HG03097 (cell line): ENCODE results near the gene MALL.
"Not testable (repeated sequence)": the region's sequence is repeated elsewhere in the genome, so short reads cannot be mapped to it uniquely, and the experiment has no call there.

Experiments
- ATAC-seq: cut with Tn5 transposase; IDR thresholded peaks from one replicate; pipeline ENCODE4 v1.9.1; 2021; ENCODE audit not compliant: unreplicated experiment, low FRiP score

Gene MALL

DNA sequence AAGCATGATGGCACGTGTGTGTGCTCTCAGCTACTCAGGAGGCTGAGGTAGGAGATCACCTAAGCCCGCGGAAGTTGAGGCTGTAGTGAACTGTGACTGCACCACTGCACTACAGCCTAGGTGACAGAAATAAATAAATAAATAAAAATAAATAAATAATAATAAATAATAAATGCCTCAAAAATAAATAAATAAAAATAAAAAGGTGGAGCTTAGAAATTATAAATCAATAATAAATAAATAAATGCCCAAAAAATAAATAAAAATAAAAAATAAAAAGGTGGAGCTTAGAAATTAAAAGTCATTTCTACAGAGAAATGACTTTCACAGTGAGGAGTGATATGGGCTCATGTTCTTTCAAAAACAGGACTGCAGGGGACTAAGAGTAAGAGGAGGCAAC is 6.0 kb upstream of the MALL start:
- ATAC-seq = no peak

DNA sequence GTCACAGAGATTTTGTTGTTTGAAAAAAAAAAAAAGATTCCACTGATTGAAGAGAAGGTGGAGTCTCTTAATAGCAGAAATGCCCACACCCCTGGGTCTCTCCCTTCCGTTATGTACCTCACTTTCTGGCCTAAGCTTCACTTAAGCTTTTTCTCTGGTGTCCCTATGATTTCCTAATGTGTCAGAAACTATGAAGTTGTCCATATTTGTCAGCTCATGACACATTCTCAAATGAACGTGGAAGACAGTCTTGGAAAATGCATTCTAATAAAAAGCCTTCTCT is 5.4 kb upstream of the MALL start:
- no peak for ATAC-seq

DNA sequence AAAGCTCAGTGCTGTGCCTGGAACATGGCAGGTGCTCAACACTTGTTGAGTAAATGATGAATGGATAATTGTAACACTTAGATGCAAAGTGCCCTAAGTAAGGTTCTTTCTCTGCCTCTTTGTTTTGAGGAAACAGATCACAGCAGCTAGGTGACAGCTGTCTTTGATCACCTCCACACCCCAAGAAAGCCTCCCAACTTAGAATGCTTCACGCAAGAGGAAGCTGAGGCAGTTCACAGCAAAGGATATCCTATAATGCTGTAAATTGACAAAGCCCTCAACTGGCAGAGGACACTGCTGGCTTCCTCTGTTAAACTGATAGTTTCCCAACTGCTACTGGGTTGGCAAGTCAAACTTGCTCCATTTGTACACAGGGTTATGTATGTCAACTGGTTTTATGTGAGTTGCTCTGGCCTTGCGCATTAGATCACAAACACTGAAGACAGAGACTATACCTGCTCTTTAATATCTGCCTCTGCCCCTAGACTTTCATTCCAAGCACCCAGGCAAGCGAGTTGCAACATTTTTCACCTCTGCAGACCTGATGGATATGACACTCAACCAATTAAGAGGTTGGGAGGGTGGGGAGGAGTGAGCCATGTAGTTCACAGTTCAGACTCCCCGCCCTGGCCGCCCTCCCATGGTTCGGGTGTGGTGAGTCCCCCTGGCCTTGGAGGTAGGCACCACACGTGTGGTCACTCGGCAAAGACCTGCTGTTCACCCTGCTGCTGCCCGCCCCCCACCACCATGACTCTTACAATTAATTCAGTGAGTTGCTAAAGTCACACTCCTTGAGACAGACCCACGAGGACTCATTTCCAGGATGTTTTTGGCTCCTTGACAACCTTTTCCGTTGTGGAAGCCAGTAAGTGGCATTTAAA is 4.8 kb upstream of the MALL start:
- ATAC-seq = no peak

DNA sequence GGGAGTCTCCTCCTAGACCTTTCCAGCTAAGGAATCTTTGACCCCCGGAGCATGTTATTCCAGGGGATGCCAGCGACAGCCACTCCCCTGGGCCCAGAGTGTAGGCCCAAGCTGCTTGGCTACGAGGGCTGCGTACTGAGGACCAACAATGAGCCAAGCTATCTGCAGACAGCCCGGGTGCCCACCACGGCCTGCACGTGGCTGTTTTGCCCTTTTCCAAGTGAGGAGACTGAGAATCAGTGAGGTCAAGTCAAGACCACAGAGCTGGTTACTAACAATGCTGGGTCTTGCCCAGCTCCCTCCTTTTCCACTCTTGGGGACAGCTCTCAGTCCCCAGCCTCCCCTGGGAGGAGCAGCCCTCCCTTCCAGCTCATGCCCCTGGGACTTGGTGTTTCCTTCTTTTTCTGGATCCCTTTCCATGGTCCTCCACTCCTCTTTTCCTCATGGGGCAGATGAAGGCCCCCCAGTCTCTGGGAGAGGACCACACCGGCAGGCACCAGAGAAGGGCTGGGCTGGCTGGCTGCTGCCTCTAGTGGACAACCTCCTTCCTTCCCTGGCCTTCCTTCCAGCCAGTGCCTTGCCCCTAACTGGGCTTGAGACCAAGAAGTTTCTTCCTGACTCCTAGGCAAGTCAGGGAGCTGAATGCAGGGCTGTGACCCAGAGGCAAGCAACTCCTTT is 550 bp upstream of the MALL start:
- no peak for ATAC-seq

DNA sequence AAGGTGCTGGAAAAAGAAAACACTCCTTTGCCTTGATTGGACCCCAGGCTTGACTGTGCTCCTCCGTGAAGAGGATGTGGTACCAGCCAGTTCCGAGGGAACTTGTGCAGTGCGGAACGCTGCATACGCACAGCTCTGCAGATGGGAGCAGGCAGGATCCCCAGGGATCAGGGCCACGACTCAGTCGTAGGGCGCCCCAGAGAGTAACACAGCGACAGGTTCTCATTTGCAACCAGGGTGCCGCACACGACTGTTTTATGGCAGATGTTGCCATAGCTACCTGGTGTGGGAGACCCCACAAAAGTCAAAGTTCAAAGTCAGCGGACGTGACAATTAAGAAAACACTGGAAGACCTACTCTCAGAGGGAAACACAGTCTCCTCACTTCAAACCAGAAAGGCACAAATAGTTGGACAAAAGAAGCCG is 779 bp downstream of the MALL start:
- no peak for ATAC-seq

DNA sequence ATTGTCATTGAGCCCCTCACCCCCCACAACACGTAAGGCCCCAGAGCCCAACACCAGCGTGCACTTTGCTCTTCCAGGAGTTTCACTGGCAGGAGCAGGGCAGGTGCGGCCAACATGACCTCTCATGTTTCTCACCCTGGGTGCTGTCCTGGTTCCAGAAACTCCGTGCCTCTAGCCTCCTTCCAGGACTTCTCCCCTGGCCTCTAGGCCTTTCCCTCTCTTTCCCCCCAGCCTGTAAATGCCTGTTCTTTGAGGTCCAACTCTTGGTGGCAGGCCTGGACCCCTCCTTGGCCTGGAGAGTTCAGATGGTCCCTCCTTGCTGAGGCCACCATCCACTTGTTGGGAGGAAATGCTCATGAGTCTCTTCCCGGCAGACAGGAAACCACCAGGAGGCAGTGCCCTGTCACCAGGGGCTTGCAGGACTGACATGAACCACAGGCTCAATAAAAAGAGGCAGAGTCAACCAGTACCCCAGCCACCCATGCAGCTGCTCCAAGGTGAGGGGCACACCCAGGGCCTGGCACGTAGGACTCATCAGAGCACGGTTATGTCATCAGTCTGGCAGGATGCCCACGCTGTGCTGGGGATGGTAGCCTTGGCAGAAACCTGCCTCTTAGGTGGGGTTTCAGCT is 1.5 kb downstream of the MALL start:
- ATAC-seq = no peak

DNA sequence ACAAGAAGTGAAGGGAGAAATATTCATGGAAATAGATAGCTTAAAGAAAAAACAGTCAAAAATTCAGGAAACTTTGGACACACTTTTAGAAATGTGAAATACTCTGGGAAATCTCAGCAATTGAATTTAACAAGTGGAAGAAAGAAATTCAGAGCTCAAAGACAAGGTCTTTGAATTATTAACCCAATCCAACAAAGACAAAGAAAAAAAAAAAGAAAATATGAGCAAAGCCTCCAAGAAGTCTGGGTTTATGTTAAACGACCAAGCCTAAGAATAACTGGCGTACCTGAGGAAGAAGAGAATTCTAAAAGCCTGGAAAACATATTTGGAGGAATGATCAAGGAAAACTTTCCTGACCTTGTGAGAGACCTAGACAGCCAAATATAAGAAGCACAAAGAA is 7.3 kb downstream of the MALL start:
- ATAC-seq = not testable (repeated sequence)

DNA sequence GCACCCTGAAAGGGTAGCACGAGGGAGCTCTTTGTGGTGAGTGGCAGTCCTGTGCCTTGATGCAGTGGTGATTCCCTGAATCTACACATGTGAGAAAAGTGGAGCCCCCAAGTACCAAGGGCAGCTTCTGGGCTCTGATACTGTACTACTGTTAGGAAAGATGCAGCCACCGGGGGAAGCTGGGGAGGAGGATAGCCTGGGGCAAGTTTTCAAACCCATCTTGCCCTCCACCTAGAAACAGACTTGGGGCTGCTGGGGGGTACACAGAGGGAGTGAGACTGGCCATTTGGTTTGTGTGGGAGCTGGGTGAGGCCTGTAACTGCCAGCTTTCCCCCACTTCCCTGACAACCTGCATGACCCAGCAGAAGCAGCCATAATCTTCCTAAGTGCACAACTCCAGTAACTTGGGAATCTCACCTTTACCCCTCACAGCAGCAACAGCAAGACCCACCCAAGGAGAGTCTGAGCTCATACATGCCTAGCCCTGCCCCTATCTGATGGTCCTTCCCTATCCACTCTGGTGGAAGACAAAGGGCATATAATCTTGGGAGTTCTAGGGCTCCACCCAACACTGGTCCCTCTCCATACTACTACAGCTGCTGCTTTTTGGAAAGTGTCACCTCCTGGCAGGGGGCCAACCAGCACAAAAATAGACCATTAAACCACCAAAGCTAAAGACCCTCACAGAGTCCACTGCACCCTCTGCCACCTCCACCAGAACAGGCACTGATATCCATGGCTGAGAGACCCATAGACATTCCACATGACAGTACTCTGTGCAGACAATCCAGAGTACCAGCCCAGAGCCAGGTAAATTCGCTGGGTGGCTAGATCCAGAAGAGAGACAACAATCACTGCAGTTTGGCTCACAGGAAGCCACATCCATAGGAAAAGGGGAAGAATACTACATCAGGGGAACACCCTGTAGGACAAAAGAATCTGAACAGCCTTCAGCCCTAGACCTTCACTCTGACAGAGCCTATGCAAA is 8.2 kb downstream of the MALL start:
- ATAC-seq = no peak

DNA sequence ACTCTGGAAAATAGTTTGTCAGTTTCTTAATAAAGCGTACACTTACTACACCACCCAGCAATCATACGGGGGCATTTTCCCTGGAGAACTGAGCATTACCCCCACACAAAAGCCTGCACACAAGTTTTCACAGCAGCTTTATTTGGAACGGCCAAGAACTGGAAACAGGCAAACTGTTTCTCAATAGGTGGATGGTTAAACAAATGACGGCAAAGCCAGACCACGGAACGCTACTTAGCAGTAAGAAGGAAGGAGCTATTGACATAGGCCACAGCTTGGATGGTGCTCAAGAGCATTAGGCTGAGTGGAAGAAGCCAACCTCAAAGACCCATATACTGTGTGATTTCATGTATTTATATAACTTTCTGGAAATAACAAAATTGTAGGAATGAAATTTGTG is 9.0 kb downstream of the MALL start:
- no peak for ATAC-seq

DNA sequence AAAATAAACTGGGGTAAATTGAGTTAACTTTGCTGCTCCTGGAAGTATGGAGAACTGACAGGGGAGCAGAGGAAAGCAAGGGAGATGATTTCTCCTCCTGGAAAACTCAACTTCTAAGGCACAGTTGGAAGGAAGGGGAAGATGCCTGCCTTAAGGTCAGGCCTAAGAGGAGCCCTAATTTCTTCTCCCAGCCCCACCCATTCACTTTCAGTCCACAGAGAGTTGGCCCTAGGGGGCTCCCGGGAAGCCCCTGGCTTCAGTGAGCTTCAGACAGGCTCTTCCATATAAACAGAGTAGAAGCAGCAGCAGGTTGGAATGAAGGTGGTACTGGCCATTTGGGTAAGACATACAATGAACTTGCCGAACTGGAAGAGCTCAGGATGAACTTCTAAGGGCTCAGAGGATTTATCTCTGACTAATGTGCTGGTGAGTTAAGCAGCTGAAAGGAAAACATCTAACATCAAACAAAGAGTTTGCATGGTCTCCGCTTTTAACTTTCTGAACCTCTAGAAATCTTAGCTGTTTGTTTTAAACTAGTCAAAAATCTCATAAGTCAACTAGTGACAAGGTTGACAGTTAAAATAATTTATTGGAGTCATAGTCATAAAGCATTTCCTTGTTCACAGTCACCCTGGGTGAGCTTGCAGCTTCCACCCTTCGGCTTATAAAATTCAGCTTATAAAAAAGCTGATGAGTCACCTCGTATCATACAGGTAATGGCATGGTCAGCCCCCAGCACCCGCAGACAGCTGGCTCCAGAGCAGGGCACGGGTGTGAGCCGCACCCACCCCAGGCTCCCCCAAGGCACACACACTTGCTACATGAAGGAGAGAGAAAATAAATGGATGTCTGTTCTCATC is 9.8 kb downstream of the MALL start:
- no peak for ATAC-seq

DNA sequence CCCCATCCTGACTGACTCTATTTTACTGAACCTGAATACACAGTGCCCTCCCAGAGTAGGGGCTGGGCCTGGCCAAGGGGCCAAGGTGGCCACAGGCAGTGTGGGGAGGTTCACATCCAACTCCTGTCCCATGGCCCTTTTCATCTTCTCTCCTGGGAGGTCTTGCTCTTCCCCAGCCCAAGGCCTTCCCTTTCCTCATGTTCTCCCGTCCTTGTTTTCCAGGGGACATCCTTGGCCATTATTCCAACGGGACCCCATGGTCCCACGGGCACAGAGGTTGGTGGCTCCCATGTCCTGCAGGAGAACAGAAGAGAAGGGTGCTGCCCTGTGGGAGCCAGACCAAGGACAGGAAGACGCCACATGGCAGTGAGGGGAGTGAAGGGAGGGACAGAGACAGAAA is 10.4 kb downstream of the MALL start:
- ATAC-seq = no peak

DNA sequence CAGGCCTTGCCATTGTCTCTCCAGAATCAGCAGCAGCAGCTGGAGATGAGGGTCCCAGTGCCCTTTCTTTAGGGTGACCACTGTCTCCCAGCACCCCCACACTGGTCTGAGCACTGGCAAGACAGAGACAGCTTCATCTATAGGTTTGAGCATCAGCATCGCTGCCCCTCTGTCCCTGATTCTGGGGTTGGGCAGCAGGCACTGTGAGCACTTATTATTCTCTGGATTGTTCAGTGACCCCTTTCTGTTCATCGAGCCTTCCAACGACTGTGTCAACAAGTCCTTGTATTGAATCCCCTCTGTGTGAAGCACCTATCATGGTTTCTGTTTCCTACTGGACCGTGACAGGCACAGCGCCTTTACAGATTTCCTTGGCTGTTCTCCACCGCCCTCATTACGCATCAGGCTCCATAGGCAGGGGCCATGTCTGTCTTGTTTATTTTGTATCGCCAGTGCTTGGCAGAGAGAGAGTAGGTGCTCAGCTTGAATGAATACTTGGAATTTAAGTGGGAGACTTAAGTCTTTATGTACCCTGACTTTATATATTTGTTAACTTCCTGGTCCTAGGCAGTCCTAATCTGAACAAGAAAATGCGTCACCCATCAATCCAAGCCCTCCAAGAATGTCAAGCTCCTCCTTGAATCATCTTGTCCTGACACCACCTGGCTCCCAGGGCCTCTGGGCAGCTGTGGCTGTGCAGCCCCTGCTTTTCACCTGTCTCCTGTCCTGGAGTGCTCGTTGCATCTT is 11.4 kb downstream of the MALL start:
- ATAC-seq = no peak

DNA sequence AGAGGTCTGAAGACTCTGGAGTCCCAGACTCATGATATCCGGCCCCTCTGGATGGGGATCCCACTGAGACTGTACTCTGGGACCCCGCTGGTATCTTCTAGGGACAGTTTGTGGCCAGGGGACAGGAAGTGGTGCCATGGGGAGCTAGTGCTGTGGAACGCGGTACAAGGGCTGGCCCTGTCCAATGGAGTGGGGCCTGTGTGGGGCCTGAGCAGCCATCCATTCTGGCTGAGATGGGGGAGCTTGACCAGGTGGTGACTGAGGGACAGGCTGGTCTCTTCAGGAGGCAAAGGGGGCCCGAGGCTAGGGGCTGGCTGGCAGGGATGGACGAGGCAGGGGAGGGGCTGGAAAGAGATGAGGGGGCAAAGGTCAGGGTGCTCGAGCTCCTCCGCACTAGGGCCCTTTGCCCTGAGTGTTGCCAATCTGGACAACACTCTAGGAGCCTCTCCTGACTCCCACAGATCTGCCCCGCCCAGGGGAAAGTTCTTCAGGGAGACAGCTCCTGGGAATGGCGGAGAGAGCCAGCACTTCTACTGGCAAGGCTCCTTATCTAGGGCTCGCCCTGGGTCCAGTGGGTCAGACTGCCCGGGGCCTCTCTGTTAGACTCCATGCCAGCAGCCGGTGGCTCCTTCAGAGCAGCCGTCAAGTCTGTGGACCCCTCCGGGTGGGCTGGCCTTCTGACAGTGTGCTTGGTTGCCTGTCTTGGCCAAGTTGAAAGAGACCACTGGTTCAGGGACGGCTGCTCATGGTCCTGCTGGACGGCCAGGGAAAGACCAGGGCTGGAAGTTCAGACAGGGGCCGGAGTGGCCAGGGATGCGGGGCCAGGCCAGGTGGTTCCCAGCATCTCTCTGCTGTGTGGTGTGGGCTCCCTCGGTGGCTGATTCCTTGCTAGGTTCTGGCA is 12.3 kb downstream of the MALL start:
- no peak for ATAC-seq

DNA sequence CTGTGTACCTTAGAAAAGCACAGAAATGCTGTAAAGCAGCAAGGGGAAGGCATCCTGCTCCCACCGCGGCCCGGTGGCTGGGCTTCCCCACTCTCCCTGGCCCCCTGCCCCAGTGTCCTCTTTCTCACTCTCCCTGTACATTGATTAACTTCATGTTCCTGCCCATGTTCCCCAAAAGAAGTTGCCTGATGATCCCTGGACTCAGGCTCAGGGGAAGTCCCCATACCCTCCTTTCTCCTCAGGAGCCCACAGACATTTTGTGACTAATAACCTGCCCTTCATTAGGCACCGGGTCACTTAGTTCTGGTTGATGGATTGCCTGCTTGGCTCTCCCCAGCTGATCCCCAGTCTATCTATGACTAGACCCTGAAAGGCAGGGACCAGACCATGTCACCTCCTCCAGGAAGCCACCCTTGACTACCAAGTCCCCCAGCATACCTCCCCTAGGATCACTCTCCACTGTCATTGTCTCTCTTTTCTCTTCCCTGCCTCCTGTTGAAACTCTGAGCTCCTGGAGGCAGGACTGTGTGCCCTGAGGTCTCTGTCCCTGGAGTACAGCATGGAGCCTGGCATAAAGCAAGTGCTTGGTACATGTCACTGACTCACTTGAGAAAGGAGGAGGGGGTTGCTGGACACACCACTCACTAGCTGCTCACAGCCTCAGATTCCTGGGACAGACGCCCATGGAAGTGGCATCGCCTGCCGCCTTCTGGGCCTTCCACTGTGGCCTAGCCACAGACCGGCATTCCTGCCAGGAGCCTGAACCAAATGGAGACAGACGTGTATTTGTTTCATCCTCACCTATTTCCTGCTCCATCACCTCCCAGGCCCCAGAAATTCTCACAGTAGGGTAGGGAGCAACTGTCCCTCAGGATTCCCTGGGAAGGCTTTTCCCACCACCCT is 13.5 kb downstream of the MALL start:
- no peak for ATAC-seq

DNA sequence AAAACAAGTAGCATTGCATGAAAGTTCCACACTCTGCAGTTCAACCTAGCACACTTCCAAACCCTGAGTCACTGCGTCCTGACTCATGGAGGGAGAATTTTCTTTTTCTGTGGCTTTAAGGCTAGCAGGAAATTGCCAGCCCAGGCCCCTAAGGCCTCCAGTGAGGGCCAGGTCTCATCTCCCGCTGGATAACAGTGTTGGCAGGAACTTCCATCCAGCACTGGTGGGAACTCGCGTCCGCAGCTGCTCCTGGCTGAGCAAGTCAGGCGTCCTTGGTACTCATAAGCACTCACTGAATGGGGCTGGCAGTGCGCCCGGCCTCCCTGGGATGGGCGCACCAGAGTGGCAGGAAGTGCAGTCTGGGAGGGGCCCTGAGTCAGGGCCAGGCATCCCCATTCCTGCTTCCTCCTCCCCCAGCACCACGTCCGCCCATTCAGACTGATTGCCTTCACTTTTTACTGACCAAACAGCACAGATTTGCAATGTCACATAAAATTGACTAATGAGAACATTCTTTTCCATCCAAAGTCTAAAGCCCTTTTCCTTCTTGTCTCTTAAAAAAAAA is 14.3 kb downstream of the MALL start:
- no peak for ATAC-seq

DNA sequence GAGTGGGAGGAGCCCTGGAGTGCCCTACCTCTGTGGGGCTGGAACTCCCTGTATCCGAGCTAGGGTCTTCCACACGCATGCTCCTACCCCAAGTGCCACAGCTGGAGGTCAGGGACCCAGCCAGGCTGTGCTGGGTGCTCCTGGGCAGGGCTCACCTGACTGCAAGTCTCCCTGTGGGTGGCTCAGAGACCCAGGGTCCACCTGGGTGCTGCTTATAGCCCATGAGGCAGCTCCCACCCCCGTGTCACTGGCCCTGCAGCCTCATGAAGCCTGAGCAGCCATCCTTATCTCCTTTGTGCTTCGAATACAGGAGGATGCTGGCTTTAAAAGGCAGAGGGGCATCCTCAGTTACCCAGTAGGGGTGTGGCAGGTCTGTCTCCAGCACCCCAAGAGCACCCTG is 14.7 kb downstream of the MALL start:
- ATAC-seq = not testable (repeated sequence)

DNA sequence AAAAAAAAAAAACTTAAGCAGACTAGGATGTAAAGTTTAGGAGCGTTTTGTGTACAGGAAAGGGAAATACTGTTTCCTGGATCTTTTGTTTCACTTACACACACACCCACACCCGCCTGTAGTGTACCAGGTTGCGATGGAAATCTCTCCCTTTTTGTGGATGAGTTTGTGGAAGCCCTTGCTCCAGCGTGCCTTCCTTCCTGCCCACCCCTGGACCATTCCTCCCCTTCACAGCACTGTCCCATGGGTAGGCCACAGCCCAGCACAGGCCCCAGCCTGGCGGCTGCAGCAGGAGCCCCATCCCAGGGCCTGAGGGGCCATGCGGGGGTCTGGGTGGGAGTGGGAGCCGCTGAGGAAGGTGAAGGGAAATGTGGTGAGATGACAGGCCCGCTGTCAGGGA is 15.1 kb downstream of the MALL start:
- ATAC-seq = no peak
